Retina (tissue), 1 donor: ENCODE data around the gene BTBD16.

Experiments
- DNase-seq: peaks from one replicate; pipeline ENCODE4 v3.0.0-alpha.2; 2016

The BTBD16 gene

DNA sequence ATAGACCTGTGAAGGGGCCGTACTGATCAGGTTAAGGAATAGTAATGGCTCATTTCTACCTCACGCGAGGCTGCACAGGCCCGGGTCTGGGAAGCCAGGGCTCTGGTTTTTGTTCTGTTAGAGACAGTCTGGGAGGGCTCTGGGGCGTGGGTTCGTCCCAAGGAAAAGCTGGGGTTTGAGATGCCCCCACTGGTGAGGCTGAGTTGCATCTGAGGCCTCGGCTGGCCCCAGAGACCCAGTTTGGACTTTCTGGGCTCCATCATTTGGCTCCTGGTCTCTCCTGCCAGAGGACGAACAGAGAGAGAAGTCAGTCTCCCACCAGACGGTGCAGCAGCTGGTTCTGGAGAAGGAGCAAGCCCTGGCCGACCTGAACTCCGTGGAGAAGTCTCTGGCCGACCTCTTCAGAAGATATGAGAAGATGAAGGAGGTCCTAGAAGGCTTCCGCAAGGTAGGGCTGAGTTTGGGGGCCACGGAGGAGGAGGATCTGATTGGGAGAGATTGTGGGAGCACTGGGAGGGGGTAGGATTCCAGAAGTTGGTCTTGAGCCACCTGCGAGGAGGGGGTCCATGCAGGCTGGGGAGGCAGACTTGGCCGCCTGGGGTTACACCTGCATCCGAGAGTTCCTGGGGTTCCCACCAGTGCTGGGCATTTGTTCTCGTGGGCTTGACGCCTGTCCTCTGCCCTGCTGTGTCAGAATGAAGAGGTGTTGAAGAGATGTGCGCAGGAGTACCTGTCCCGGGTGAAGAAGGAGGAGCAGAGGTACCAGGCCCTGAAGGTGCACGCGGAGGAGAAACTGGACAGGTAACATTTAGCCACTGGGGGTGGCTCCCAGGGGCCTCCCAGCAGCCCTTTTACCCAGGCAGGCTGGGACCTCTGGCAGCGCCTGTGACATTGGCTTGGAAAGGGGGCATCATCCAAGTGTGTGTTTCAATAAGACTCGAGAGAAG lies 22.5 kb upstream of the BTBD16 start:
- no peak for DNase-seq

DNA sequence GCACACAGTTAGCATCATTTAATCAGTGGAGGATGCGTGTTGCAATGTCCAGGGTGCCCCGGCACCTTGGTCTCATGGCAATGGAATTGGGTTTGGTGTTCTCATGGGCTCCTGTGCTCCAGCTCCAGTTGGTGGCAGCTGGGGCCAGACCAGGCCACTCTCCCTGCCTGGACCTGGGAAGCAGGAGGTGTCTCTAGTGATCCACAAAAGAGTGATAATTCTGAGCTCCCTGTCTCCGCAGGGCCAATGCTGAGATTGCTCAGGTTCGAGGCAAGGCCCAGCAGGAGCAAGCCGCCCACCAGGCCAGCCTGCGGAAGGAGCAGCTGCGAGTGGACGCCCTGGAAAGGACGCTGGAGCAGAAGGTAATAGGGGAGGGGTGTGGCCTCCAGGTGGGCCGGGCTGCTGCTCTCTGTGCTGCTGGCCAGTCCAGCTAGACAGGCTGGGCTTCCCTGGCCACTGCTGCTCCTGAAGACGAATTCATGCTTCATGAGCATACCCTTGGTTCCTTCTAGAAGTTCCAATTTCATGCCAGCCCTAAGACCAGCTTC lies 21.7 kb upstream of the BTBD16 start:
- no peak for DNase-seq

DNA sequence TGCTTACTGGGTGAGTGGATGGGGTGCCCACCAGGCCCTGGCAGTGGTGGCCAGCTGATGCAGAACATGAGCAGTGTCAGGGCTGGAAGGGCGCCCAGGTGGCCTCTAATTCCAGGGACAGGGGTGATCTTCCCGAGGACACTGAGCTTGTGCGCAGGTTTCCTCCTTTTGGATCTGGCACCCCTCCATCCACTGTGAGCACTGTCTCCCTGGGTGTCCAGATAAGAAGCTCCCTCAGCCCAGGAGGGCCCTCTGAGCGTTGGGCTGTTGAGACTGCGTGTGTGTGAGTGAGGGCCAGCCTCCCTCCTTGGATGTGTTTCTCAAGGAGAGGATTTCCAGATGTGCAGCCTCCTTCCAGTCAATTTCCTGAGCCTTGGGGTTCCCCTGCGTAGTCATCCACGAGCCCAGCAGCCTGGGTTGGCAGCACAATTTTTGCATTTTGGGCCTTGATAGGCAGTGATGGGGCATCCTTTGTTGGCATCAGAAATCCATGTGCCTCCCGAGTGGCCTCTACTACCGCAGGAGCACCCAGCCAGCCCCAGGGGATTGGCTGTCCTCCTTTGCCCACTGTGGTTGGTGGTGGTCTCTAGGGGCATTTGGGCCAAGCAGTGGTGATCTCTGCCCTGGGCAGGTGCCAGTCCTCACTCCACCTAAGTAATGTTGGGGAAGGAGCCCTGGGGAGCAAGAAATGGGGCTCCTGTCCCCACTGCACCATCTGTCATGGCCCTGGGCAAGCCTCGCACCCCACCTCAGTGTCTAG lies 20.9 kb upstream of the BTBD16 start:
- no peak for DNase-seq

DNA sequence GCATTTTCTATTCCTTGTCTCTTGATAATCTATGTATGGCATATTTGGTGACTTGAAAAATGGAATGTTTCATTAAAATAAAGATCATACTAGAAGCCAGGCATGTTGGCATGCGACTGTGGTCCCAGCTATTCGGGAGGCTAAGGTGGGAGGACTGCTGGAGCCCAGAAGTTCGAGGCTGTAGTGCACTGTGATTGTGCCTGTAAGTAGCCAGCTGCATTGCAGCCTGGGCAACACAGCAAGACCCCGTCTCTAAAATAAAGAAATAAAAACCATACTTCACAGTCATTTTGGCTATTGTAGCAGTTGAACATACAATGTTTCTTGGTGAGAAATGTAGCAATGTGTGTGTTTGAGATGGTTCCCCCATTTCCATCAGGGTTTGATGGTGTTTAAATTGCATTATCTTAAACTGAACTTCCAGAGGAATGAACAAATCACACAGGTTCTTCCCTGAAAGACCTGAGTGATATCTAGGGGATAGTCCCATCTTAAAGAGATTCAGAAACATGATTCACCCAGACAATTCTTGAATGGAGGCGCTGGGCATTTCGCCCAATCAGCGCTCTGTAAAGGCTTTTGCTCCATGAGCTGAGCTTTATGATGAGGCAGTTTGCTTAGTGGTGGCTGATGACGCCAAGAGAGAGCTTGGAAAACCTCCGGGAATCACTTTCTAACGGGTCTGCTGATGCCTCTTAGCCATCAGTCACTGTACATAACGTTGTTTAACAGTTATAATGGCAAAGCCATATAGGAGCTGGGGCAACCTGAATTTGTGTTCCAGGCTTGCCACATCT lies 19.4 kb upstream of the BTBD16 start:
- DNase-seq, result no peak

DNA sequence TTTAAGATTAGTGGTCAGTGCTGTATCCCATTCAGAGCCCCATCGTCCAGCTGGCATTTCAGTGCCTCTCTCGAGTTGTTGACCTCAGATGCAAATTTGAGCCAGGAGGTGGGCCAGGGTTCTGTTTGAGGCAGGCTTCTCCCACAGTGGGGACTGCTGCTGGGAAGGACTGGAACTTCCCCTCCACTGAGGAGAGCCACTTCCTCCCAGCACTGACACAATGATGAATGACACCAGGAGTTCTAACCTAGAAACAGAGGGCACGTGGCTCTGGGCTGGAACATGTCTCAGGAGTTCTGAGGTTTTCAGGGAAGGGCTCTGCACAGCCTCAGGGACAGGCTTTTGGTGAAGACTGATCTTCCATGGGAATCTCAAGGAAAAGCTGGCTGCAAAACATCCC lies 18.3 kb upstream of the BTBD16 start:
- DNase-seq, result no peak

DNA sequence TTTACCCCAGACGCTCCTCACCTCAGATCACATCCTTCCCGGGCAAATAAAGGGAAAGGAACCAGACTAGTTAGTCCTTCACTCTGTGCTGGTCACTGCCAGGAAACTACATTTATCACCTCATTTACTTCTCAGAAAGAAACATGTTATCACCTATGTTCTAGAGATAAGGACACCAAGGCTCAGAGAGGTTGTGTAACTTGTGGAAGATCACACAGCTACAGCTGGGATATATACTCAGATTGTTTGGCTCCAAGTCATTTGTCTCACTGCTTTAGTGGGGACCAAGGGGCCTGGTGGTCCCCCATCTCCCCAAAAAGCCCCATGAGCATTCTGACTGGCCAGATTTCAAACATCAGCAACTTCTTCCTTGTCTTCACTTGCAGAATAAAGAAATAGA lies 17.5 kb upstream of the BTBD16 start:
- DNase-seq, result no peak

DNA sequence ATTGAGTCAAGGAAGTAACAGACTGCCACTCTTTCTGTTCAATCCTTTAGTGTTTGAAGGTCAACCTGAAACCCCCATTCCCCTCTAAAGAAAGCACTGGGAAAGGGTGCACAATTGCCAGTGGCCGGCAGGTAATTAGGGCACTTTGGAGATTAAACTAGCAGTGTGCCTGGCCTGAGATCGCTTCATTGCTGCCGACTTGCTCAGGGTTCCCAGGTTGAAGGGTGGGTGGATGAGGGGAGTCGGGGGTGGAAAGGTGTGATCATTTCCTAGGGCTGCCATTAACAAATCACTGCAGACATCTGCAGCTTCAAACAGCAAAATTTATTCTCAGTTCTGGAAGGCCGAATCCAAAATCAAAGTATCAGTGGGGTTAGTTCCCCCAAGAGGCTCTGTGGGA lies 16.3 kb upstream of the BTBD16 start:
- DNase-seq, result no peak

DNA sequence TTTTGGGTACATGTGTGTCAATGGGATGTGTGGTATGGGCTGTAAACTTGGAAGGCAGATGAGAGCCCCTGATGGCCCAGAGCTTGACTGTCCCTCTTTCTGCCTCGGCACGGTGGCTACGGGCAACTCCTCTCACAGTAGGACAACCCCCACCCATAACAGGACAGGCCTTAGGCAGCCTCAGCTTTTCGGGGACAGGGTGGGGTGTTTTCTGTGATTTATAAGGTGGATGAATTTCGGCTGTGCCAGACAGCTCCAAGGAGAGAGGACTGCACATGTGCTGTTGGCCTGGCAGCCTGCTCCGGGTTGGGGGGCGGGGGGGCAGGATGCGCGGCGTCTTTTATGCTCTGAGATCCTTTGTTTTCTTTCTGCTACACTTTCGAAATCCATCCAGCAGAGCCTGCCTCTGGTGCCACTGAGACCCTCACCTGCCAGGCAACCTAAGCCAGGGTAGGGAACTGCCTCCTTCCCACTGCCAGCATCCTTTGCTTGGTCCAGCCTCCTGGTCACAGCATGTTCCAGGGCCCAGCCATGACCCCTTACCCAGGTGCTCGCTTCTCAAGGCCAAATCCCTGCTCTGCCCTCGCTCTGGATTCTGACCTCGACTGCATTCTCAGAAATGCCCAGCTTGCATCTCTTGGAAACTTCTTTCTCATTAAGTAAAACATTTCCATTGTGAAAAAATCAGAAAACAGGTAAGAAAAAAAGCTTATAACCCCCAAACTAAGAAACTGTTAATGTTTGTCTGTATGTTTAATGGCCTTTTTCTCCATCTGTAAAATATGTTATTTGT lies 15.4 kb upstream of the BTBD16 start:
- DNase-seq, result no peak

DNA sequence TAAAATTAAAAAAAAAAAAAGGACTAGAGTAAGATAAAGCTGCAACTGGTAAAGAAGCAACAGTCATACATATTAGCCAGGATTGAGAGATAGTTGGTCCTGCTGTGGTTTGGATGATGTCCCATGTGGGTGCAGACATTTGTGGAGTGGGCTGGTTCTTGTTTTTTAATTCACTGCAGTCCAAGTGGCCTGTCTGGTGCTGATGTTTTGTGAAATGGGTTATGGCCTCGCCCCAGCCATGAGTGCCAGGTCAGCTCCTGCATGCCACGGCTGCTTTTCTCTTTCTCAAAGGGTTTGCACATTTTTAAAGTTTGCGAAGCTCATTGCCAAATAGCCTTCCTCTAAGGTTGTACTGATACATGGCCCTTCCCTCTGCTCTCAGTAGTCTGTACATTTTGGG lies 14.1 kb upstream of the BTBD16 start:
- no peak for DNase-seq

DNA sequence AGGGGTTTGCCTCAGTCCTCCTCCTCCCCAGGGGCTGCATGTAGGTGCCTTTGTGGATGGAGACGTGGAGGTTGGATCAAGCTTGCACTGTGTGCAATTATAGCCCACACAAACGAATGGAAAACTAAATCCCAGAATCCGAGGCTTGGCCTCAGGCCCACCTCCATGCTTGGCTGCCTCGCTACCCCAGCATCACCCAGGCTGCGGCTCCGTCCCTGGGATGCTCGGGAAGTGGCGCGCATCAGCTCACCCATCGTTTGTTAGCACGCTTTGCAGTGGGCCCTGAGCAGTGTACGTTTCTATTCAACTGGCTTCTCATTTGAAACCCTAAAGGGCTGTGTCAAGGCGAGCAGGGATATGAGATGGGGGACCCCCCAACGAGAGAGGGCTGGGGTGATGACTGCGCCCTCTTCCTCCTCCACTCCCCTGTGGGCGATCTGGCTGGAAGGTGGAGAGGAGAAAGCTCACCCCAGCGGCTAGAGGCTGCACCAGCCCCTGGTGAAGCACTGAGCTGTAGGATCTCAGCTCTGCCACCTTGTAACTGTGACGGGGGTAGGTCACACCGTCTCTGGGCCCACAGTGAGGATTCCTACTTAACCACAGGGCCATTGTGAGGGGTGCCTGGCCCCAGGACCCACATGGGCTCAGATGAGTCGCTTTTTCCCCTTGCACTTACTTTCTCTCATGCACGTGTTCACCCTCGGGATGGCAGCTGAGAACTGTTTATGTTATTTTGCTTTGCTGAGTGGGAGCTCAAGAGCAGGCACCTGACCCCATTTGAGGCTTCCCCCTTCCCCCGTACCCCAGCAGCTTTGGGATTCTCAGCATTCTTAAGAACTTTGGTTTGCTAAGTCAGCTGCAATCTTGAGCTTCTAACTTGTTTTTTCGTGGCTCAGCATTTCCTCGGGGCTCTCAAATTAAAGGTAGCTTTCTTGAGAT lies 12.7 kb upstream of the BTBD16 start:
- peak; percentile 29 for DNase-seq

DNA sequence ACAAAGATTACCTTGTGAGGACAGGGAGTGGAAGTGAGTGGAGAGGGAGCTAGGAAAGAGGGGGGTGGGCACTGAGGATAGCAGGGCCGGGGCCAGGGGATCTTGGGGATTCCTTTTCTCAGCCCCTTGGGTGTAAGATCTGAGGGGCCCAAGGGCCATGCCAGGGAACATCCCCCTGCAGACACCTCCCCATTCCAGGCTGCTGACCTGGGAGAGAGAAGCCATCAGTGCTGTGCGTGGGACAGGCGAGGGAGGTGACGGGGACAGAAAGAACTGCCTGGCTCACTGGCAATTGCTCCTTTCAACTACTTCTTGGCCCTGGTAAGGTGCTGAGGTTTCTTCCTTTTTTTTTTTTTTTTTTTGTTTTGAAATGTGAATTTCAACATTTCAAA lies 12.0 kb upstream of the BTBD16 start:
- no peak for DNase-seq

DNA sequence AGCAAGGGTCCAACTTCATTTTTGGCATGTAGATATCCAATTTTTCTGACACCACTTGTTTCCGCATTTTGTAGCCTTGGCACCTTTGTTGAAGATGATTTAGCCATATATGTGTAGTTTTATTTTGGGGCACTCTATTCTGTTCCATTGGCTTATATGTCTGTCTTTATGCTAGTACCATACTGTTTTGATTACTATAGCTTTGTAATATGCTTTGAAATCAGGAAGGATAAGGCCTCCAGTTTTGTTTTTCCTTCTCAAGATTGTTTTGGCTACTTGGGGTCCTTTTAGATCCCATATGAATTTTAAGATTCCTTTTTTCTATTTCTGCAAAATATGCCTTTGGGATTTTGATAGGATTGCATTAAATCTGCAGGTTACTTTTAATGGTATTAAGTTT lies 9.5 kb upstream of the BTBD16 start:
- DNase-seq, result no peak

DNA sequence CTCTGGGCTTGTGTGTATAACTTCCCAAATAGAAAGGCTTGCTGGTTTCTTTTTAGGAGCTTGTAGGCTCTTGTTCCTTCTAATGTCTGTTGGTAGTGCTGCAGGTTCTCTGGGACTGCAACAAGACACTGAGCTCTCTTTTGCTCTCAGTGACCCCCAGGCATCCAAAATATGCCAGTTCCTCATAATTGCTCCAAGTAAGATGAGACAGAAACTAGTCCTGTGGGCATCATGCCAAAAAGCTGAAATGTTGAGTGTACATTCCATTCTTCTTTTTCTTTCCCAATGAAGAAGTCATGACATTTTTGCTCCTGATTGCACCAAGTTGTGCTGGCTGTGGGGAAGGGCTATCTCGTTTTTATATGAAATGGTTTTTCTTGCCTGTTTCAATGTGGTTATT lies 7.1 kb upstream of the BTBD16 start:
- DNase-seq, result no peak

DNA sequence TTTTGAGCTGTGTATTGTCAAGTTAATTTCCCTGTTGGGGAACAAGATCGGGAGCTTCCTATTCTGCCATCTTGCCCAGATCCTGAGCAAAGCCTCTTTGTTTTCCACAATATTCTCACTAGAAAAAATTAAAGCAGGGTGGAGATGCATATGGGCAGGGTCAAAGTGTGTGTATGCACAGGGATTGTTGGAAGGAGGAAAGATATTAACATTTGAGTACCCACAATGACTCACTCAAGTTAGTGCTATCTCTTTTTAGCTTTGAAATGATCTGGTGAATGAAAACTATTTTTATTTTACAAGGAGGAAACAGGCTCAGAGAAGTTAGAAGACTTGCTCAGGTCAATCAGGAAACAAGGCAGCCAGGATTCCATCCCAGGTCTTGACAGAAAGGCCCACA lies 6.7 kb upstream of the BTBD16 start:
- no peak for DNase-seq

DNA sequence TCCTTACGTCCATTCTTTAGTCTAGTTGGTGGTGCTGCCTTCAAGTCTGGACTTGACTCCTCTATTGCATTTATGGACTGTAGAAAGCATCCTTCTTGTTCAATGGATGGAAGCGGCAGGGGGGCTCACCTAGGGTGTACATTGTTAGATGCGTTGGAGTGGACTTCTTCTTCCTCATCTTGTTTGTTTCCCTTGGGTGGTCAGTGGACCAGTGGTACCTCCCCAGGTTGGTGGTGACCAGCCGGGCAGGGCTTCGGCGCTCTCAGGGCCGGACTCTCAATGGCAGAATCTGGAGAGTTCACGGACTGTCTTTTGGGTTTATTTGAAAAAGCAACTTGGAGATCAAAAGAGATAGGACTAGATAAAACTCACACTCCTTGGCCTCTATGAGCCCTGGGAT lies 6.2 kb upstream of the BTBD16 start:
- no peak for DNase-seq

DNA sequence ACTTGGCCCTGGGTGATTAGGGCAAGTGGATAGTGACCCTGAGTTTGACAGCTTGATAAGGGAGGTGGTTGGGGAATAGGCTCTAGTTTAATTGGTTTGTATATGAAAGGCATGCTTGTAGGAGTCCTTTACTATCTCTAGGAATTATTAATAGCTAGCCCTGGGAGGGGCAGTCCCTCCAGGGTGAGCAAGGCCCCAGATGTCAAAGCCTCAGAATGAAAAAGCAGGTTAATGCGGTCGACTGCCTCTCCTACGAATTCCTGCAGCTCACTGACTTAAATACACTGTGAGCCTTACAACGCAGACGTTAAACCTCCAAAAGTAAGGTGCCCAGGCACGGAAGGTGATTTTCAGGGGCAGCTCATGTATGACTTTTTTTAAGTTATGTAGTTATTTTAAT lies 5.2 kb upstream of the BTBD16 start:
- DNase-seq, result no peak

DNA sequence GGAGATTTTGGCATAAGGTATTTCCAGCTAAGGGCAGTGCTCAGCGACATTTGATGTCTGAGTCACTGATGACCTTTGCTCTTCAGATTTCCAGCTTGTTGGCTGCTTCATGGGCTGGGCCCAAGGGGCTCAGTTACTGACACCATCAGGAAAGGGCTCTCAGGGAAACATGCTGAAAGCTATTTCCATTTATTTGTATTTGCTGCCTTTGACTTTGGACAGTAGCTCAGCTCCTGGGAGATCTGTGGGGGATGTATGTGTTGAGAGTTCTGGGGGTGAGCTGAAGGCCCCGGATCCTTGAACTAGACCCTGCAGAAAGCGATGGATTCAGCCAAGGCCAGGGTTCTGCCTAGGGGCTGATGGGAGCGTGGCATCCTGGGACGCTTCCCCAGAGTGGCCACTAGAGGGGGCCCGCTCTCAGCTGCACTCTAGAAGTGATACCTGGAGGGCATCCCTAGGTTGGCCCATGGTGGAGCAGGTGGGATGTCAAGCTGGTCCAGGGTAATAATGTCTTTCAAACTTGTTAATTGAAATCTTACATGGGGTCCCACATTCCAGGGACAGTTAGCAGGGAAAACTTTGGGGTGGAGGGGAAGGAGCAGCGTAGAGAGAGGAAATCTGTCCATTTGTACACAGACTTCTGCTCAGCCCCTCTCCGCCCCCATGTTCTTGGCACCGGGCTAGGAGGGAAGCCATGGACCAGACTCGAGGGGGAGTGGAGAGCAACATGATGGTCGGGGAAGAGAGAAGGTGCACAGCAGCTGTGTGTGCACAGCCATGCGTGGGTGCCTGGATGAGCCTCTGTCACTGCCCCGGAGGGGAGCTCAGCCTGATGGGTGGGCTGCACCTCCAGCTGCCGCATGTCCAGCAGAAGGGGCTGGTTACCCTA lies 3.0 kb upstream of the BTBD16 start:
- peak; percentile 68 for DNase-seq

DNA sequence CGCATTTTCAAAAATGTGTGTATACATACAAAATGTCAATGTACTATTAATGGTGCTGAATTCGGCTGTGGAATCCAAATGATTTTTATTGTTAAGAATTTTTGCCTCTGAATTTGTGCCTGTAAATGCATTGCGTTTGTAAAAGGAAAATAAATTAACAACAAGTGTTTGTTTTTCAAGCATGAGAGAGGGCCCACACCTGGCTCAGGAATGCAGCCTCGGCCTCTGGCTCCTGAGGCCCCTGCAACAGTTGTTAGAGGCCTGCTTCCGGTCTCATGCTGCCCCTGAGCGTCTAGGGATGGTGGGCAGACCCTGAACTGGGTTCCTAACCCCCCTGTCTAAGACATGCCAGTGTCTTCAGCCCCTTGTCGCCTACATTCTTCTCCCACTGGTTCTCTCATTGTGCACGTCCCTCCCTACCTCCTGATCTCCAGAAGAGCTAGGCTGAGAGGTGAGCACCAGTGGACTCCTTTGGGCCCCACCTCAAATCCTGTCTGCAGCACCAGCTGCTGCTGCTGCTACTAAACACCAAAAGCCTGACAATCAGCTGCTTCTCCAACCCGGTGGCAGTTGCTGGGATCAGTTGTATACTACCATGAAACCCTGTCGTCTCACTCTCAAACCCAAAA lies 1.9 kb upstream of the BTBD16 start:
- no peak for DNase-seq

DNA sequence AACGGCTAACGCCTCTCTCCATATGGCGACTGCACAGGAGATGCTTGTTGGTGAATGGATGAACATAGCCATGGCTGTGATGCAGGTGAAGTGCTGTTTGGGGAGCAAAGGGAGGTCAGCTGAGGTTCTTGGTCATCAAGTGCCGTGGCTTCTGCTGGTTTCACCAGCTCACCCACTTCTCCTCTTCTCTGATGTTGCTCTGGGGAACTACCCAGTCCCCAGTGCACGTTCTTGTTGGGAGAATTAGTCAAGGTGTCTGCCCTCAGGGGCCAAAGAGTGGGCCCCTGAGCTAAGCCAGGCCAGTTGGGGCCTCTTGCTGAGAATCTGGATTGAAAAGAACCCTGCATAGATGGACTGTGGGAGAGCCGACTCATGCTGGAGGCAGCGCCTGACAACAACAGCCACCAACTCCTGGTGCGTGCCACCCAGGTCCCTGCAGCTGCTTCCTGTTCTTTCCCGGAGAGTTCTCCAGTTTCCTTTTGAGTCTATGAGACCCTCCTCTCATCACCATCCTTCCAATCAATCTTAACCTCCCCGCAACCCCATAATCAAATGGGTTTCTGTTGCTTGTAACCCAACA lies 3.0 kb downstream of the BTBD16 start:
- DNase-seq, result no peak
